ENCODE measurements around the gene OSBPL3.

Gene OSBPL3

DNA sequence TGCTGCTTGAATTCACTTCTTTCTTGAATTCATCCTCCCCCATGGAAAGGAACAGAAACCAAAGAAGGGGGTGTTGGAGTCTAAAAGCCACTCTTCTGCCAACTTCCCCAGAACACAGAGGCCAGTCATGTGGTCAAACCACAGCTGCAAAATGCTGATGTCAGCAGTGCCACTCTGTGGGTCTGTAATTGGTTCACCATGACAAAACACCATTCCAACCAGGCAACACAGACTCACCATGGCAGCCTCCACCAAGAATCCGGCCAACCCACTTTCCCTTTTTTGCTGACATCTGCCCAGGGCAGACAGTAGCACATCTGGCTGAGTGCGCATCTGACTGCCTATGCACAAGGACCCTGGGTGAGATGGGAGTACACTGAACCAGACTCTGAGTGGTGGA lies 16.8 kb downstream of the OSBPL3 start:
- TF ChIP-seq, protein P1, sequence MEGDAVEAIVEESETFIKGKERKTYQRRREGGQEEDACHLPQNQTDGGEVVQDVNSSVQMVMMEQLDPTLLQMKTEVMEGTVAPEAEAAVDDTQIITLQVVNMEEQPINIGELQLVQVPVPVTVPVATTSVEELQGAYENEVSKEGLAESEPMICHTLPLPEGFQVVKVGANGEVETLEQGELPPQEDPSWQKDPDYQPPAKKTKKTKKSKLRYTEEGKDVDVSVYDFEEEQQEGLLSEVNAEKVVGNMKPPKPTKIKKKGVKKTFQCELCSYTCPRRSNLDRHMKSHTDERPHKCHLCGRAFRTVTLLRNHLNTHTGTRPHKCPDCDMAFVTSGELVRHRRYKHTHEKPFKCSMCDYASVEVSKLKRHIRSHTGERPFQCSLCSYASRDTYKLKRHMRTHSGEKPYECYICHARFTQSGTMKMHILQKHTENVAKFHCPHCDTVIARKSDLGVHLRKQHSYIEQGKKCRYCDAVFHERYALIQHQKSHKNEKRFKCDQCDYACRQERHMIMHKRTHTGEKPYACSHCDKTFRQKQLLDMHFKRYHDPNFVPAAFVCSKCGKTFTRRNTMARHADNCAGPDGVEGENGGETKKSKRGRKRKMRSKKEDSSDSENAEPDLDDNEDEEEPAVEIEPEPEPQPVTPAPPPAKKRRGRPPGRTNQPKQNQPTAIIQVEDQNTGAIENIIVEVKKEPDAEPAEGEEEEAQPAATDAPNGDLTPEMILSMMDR (IDR thresholded peaks at IDR 0.05; ENCODE audit: low read depth, low read length) = no peak
- DNase-seq (ENCODE audit: extremely low read depth, low read depth) = no peak

DNA sequence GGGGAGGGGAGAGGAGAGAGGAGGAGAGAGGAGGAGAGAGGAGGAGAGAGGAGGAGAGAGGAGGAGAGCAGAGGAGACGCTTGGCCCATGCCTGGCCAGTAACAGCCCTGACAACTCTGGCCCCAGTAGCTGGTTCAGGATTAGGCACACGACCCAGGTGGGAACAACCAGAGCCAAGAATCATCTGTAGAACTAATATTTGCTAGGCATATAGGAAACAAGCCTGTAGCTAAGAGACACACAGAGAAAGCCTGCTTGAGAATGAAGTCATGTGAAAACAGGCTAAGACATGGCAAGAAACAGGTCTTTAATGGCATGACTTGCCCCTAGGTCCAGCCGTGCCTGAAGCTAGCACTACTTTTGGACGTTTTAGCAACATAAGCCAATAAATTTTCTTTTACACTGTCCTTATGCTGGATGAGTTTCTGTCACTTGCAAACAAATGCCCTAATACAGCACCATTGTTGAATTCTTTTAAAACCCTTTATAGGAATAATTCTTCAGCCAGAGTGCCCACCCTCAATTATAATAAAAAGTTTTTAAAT lies 17.5 kb downstream of the OSBPL3 start:
- DNase-seq (ENCODE audit: extremely low read depth, low read depth) = no peak
- TF ChIP-seq, protein P1 (IDR thresholded peaks at IDR 0.05; ENCODE audit: low read depth, low read length) = no peak

DNA sequence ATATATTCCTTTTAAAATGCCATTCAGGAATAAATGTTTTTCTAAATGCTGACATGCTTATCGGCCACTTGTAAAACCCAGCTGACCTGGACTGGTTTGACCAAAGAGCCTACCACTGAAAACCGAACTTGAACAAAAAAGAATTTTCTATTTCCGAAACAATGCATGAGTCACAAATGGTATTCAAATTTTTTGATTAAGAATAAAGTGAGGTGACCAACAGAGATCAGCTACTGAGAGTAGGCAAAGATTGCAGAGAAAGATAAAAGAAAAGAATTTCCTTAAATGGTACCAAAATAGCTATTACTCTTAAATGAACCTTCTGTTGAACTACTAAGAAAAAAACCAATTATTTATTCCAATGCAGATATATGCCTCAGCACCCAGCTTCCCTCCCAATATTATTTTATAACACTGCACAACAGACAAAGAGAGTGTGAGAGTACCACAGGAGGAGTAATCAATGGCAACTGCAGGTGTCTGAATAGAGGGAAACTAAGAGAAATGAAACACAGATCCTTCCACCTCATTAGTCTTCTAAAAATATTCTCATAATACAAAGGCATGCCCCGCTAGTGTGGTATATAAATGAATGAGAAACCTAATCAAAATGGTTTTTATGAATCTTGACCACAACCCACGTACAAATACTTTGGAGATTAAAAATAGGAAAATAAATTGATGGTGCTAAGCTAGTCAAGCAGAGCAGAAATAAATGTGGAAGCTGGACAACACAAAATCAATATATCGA lies 20.1 kb downstream of the OSBPL3 start:
- TF ChIP-seq, protein P1 (IDR thresholded peaks at IDR 0.05; ENCODE audit: low read depth, low read length) = no peak
- DNase-seq (ENCODE audit: extremely low read depth, low read depth) = no peak

DNA sequence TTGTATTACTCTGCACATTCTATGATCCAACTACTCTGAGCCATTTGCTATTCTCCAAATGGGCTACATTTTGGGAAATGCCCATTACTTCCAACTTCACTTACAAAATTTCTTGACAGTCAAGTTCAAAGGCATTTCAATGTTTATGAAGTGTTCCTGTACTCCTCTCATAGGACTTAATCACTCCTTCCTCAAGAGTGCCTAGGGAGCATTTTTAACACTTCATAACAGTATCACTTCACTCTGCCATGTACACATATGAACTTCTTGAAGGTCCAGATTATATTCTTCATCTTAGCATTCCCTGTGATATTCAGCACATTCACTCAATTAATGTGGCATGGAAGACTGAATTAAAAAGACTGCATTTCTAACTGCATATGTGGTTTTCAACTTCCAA lies 21.6 kb downstream of the OSBPL3 start:
- TF ChIP-seq, protein P1 (IDR thresholded peaks at IDR 0.05; ENCODE audit: low read depth, low read length) = no peak
- DNase-seq (ENCODE audit: extremely low read depth, low read depth) = no peak

DNA sequence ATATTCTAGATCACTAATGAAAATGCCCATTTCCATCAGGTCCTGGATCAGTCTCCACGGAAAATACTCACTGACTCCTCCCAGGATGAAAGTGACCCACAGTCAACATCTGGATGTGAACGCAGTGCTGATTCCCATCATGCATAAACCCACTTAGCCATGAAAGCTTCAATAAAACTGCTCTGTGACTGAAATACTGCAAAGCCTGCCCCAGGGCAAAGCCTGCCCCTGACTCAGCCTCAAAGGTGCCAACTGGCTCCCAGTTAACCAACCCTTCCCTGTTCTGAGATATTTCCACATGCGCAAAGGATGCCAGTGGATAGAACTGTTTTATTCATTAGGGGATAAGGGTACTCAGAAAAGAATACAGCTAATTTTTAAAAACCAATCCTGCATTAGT lies 24.0 kb downstream of the OSBPL3 start:
- no peak for DNase-seq (ENCODE audit: extremely low read depth, low read depth)
- TF ChIP-seq, protein P1 (IDR thresholded peaks at IDR 0.05; ENCODE audit: low read depth, low read length) = no peak

DNA sequence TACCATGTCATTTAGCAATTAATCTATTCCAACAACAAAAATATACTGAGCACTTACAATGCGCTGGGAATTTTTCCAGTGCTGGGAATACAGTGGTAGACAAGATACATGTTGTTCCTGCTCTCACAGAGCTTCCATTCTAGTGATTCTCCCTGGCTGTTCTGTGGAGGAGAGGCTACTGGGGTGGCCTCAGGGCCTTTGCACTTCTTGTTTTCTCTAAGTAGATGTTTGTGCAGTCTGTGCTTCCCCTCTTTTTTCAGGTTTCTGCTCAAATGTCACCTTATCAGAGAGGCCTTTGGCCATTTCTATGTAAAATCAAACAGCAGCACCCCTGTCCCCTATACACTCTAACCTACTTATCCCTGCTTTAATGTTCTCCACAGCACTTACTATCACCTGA lies 24.7 kb downstream of the OSBPL3 start:
- TF ChIP-seq, protein P1 (IDR thresholded peaks at IDR 0.05; ENCODE audit: low read depth, low read length) = no peak

DNA sequence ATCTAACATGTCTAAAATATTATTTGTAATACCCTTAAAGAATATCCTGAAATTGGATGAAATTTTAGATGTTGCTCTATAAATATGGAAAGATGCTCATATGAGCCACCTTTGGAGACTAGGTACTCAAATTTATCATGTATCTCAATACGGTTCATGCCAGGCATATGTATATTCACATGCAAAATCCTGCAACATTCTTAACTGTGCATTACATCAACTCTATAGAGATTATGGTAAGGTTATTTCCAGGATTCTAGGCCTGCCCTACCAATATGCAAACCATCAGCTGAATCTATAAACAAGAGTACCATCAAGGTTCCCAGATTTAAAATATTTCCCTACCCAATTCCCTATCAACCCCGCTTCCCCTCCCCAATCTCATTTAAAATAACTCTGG lies 27.5 kb downstream of the OSBPL3 start:
- TF ChIP-seq, protein P1 (IDR thresholded peaks at IDR 0.05; ENCODE audit: low read depth, low read length) = no peak
- no peak for DNase-seq (ENCODE audit: extremely low read depth, low read depth)

More for the DNA sequence above, 24.7 kb downstream of the OSBPL3 start:
- DNase-seq (ENCODE audit: extremely low read depth, low read depth) = no peak
